Peyer's patch (tissue), 4 donors: ENCODE results near the gene SNX8. TPM values are rescaled to one million over a fixed set of nuclear protein-coding genes. Genes with fewer than 3 reads are reported as not detected.

Experiments used
- DNase-seq, 3 donors: peaks; one replicate each; pipeline ENCODE4 v3.0.0-alpha.2; 2017 to 2019
- H3K27ac ChIP-seq, 4 donors: fragments of 200-600 bp; sonication (generic); one replicate each; pipeline ENCODE4 v1.5.1; 2016 to 2019
- H3K27me3 ChIP-seq, 2 donors: fragments of 200-600 bp; sonication (generic); one replicate each; pipeline ENCODE4 v1.5.1; 2019
- H3K36me3 ChIP-seq, 3 donors: fragments of 200-600 bp; sonication (generic); one replicate each; pipeline ENCODE4 v1.5.1; 2016 to 2019
- H3K4me1 ChIP-seq, 4 donors: fragments of 200-600 bp; sonication (generic); one replicate each; pipeline ENCODE4 v1.5.1; 2016 to 2019
- H3K4me3 ChIP-seq, 4 donors: fragments of 200-600 bp; sonication (generic); 1 replicate in 3 of 4; 2 replicates in 1 of 4; pipeline ENCODE4 v1.5.1; 2016 to 2019; ENCODE audit warnings: mild to moderate bottlenecking in 1 of 4
- H3K9me3 ChIP-seq, 4 donors: fragments of 200-600 bp; sonication (generic); one replicate each; pipeline ENCODE4 v1.5.1; 2016 to 2019; ENCODE audit warnings: mild to moderate bottlenecking in 1 of 4
- CTCF ChIP-seq, 6 experiments: fragments of 450-650 bp in 4 of 6; fragments of 200-600 bp in 2 of 6; sonication (generic) in 1 of 6; IDR thresholded peaks; one replicate each; pipeline ENCODE4 v1.5.1; 2017 to 2019; ENCODE audit warnings: antibody characterized with exemption in 6 of 6, mild to moderate bottlenecking in 3 of 6, moderate library complexity in 1 of 6
- POLR2A ChIP-seq, 2 donors: fragments of 450-650 bp; IDR thresholded peaks; one replicate each; pipeline ENCODE4 v1.5.1; 2017; ENCODE audit warnings: antibody characterized with exemption in 2 of 2, mild to moderate bottlenecking in 2 of 2, moderate library complexity in 2 of 2
- total RNA-seq, 4 donors: library from RNA; depleted of rRNA; stranded (reverse); fragments of >200 nt; gene quantifications; one replicate each; pipeline ENCODE4 v1.1.0, GENCODE V29; 2016

The SNX8 gene
- total RNA-seq, 4 donors from 2014 or later: 10.5 to 38.8 (median 19.2) TPM

- Histone ChIP-seq H3K27ac (no peak overlapping the region), H3K36me3 (no peaks in the 10 kb centered on the region), H3K4me3 (no peak overlapping the region), H3K9me3 (no peaks in the 10 kb centered on the region), H3K4me1 (peaks cover 0 to 5% (median 0%) of the 10 kb centered on the region in 4 donors), H3K27me3 (no peaks in the 10 kb centered on the region)
- TF ChIP-seq POLR2A (IDR thresholded peaks at IDR 0.05) (no peak), CTCF (IDR thresholded peaks at IDR 0.05) (no peak)
- no peak for DNase-seq
Measured at GRCh38 chr7:2282185-2282751, 32.0 kb downstream of the SNX8 start.

DNA sequence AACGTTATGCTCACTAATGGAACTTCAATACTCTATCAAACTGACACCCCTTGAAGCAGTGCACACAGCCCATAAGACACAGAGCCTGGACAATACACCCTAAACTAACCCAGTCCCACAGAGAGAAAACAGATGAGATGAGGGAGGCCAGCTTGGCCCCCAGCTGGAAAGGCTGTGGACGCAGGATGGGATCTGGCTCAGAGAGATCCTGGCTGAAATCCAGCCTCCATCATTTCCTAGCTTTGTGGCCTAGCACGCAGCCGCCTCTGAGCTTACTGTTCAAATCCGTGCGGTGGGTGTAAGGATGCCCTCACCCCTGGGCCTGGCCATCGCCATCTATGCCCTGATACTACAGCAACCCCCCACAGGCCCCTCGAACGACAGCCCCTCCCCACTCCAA is 32.7 kb downstream of the SNX8 start:
- TF ChIP-seq CTCF (IDR thresholded peaks at IDR 0.05) (no peak), POLR2A (IDR thresholded peaks at IDR 0.05) (no peak)
- peak overlapping the region in 1 of 4 donors; percentile 28 for H3K27ac ChIP-seq
- H3K4me1 ChIP-seq: peaks cover 0 to 5% (median 0%) of the 10 kb centered on the region in 4 donors
- H3K27me3 ChIP-seq: no peaks in the 10 kb centered on the region
- H3K36me3 ChIP-seq: no peaks in the 10 kb centered on the region
- H3K4me3 ChIP-seq: no peak overlapping the region
- no peaks in the 10 kb centered on the region for H3K9me3 ChIP-seq
- no peak for DNase-seq

- TF ChIP-seq CTCF (IDR thresholded peaks at IDR 0.05): no peak
- no peak for TF ChIP-seq POLR2A (IDR thresholded peaks at IDR 0.05)
- no peaks in the 10 kb centered on the region for H3K36me3 ChIP-seq
- peaks cover 0 to 5% (median 0%) of the 10 kb centered on the region in 4 donors for H3K4me1 ChIP-seq
- no peak overlapping the region for H3K4me3 ChIP-seq
- H3K27me3 ChIP-seq: no peaks in the 10 kb centered on the region
- H3K27ac ChIP-seq: no peak overlapping the region
- no peak for DNase-seq
- no peaks in the 10 kb centered on the region for H3K9me3 ChIP-seq
Measured at GRCh38 chr7:2280424-2280823, 33.8 kb downstream of the SNX8 start.

GRCh38 chr7:2279896-2280295 is 34.3 kb downstream of the SNX8 start:
- Histone ChIP-seq H3K4me1 (peaks cover 0 to 5% (median 0%) of the 10 kb centered on the region in 4 donors), H3K27ac (no peak overlapping the region), H3K4me3 (no peak overlapping the region), H3K36me3 (peaks cover 0 to under 1% (median 0%) of the 10 kb centered on the region in 3 donors), H3K27me3 (no peaks in the 10 kb centered on the region), H3K9me3 (no peaks in the 10 kb centered on the region)
- no peak for TF ChIP-seq CTCF (IDR thresholded peaks at IDR 0.05)
- no peak for TF ChIP-seq POLR2A (IDR thresholded peaks at IDR 0.05)
- DNase-seq: no peak

GRCh38 chr7:2278026-2278425 is 36.2 kb downstream of the SNX8 start:
- TF ChIP-seq POLR2A (IDR thresholded peaks at IDR 0.05) (no peak), CTCF (IDR thresholded peaks at IDR 0.05) (no peak)
- no peak overlapping the region for H3K4me3 ChIP-seq
- no peaks in the 10 kb centered on the region for H3K27me3 ChIP-seq
- peaks cover 0 to 5% (median 0%) of the 10 kb centered on the region in 4 donors for H3K4me1 ChIP-seq
- no peak for DNase-seq
- peaks cover 0 to 11% (median 0%) of the 10 kb centered on the region in 3 donors for H3K36me3 ChIP-seq
- no peaks in the 10 kb centered on the region for H3K9me3 ChIP-seq
- no peak overlapping the region for H3K27ac ChIP-seq
